Measurements from ENCODE around the gene OR10T2. TPM values are rescaled to one million over a fixed set of nuclear protein-coding genes. Genes with fewer than 3 reads are reported as not detected.
"Not testable (repeated sequence)": the region's sequence is repeated elsewhere in the genome, so short reads cannot be mapped to it uniquely, and the experiment has no call there.

The OR10T2 gene
- polyA plus RNA-seq (2013), result not detected in 2 replicates

GRCh38 chr1:158398818-158399514 is at the start of gene OR10T2:
OR10T2 (minus strand) TSS chr1:158399466; CDS start chr1:158399466, 0 bp downstream.
- Histone ChIP-seq H3K23ac (ENCODE audit: low read length) (peak within 1 kb of the TSS; percentile 98), H3K27me3 (ENCODE audit: insufficient read depth, low read length) (no peaks in the 10 kb centered on the region), H3K9me3 (ENCODE audit: insufficient read depth, low read depth, low read length) (no peaks in the 10 kb centered on the region), H3K14ac (ENCODE audit: low read length) (no peak within 1 kb of the TSS), H4K8ac (ENCODE audit: low read depth, low read length) (no peak within 1 kb of the TSS), H2BK120ac (ENCODE audit: insufficient read depth, low read length, poor library complexity) (no peak within 1 kb of the TSS), H2AFZ (ENCODE audit: insufficient read depth, low read length, poor library complexity) (no peak within 1 kb of the TSS), H2BK5ac (ENCODE audit: low read depth, low read length, poor library complexity) (no peak within 1 kb of the TSS), H4K91ac (ENCODE audit: low read depth, low read length) (no peak within 1 kb of the TSS), H2AK5ac (ENCODE audit: low read length) (no peak within 1 kb of the TSS), H3K4me1 (ENCODE audit: control insufficient read depth in 1 of 2, insufficient read depth in 2 of 2, low read length in 2 of 2) (no peaks in the 10 kb centered on the region), H3K27ac (ENCODE audit: low read depth, low read length) (no peak within 1 kb of the TSS), H3K79me2 (ENCODE audit: control insufficient read depth, insufficient read depth, low read length, poor library complexity) (no peaks in the 10 kb centered on the region), H3K18ac (ENCODE audit: low read length) (no peak within 1 kb of the TSS), H3K4me3 (ENCODE audit: low read depth, low read length) (no peak within 1 kb of the TSS), H2BK12ac (ENCODE audit: low read length) (no peak within 1 kb of the TSS), H3K9ac (ENCODE audit: low read length) (peak within 1 kb of the TSS; percentile 45), H4K12ac (ENCODE audit: low read depth, low read length) (no peak within 1 kb of the TSS), H3K79me1 (ENCODE audit: low read length) (no peaks in the 10 kb centered on the region), H3K36me3 (ENCODE audit: control insufficient read depth in 1 of 2, insufficient read depth in 2 of 2, low read length in 2 of 2) (no peaks in the 10 kb centered on the region), H3K4me2 (ENCODE audit: low read length) (no peak within 1 kb of the TSS), H3K4ac (ENCODE audit: low read depth, low read length) (no peak within 1 kb of the TSS)
- DNase-seq, result no peak
- no CpG with 5 or more reads among the region's 5 CpGs for WGBS (ENCODE audit: extremely low coverage, insufficient coverage, insufficient read length)

GRCh38 chr1:158445376-158445775 is 46.1 kb upstream of the OR10T2 start:
- H3K4me2 ChIP-seq (ENCODE audit: low read length), result no peak overlapping the region
- H3K18ac ChIP-seq (ENCODE audit: low read length), result no peak overlapping the region
- no peak overlapping the region for H3K9ac ChIP-seq (ENCODE audit: low read length)
- no peaks in the 10 kb centered on the region for H3K27me3 ChIP-seq (ENCODE audit: insufficient read depth, low read length)
- no peak overlapping the region for H3K23ac ChIP-seq (ENCODE audit: low read length)
- H3K4me3 ChIP-seq (ENCODE audit: low read depth, low read length), result no peak overlapping the region
- no peaks in the 10 kb centered on the region for H3K79me1 ChIP-seq (ENCODE audit: low read length)
- no peaks in the 10 kb centered on the region for H3K36me3 ChIP-seq (ENCODE audit: control insufficient read depth in 1 of 2, insufficient read depth in 2 of 2, low read length in 2 of 2)
- H3K79me2 ChIP-seq (ENCODE audit: control insufficient read depth, insufficient read depth, low read length, poor library complexity), result no peaks in the 10 kb centered on the region
- H4K91ac ChIP-seq (ENCODE audit: low read depth, low read length), result no peak overlapping the region
- H2AK5ac ChIP-seq (ENCODE audit: low read length), result no peak overlapping the region
- no peak overlapping the region for H2BK12ac ChIP-seq (ENCODE audit: low read length)
- H3K4ac ChIP-seq (ENCODE audit: low read depth, low read length), result no peak overlapping the region
- H2BK120ac ChIP-seq (ENCODE audit: insufficient read depth, low read length, poor library complexity), result no peak overlapping the region
- H4K8ac ChIP-seq (ENCODE audit: low read depth, low read length), result no peak overlapping the region
- H2BK5ac ChIP-seq (ENCODE audit: low read depth, low read length, poor library complexity), result no peak overlapping the region
- WGBS (ENCODE audit: extremely low coverage, insufficient coverage, insufficient read length), result no CpG with 5 or more reads among the region's 4 CpGs
- no peaks in the 10 kb centered on the region for H3K9me3 ChIP-seq (ENCODE audit: insufficient read depth, low read depth, low read length)
- no peak overlapping the region for H3K27ac ChIP-seq (ENCODE audit: low read depth, low read length)
- no peak for DNase-seq
- no peaks in the 10 kb centered on the region for H3K4me1 ChIP-seq (ENCODE audit: control insufficient read depth in 1 of 2, insufficient read depth in 2 of 2, low read length in 2 of 2)
- no peak overlapping the region for H2AFZ ChIP-seq (ENCODE audit: insufficient read depth, low read length, poor library complexity)
- no peak overlapping the region for H4K12ac ChIP-seq (ENCODE audit: low read depth, low read length)
- no peak overlapping the region for H3K14ac ChIP-seq (ENCODE audit: low read length)

DNA sequence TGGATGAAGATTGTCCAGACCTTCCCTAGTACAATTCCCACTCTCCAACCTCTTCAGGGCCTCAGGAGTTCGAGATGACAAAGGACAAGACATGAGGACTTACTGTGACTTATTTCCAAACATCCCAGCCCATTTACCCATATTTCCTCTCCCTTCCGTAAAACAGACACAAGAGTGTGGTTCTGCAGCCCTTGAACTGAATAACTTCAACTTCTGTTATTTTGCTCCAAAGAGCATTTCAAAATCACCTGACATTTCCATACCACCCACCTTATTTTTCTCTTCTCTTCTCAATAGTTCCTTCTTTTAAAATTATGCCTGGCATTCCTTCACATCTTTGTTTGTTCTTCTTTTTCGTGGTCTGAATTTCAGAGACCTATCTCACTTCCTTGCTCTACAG is 35.5 kb upstream of the OR10T2 start:
- no peak overlapping the region for H3K23ac ChIP-seq (ENCODE audit: low read length)
- no peak overlapping the region for H3K27ac ChIP-seq (ENCODE audit: low read depth, low read length)
- H3K18ac ChIP-seq (ENCODE audit: low read length), result no peak overlapping the region
- H4K12ac ChIP-seq (ENCODE audit: low read depth, low read length), result no peak overlapping the region
- no peak overlapping the region for H2AK5ac ChIP-seq (ENCODE audit: low read length)
- no peak for DNase-seq
- H3K9ac ChIP-seq (ENCODE audit: low read length), result no peak overlapping the region
- no peak overlapping the region for H3K4me3 ChIP-seq (ENCODE audit: low read depth, low read length)
- H2BK12ac ChIP-seq (ENCODE audit: low read length), result no peak overlapping the region
- no peak overlapping the region for H2AFZ ChIP-seq (ENCODE audit: insufficient read depth, low read length, poor library complexity)
- no peaks in the 10 kb centered on the region for H3K27me3 ChIP-seq (ENCODE audit: insufficient read depth, low read length)
- no peak overlapping the region for H3K4me2 ChIP-seq (ENCODE audit: low read length)
- WGBS (ENCODE audit: extremely low coverage, insufficient coverage, insufficient read length), result no CpG with 5 or more reads among the region's 3 CpGs
- no peak overlapping the region for H2BK5ac ChIP-seq (ENCODE audit: low read depth, low read length, poor library complexity)
- no peaks in the 10 kb centered on the region for H3K36me3 ChIP-seq (ENCODE audit: control insufficient read depth in 1 of 2, insufficient read depth in 2 of 2, low read length in 2 of 2)
- H3K79me2 ChIP-seq (ENCODE audit: control insufficient read depth, insufficient read depth, low read length, poor library complexity), result no peaks in the 10 kb centered on the region
- no peaks in the 10 kb centered on the region for H3K79me1 ChIP-seq (ENCODE audit: low read length)
- no peak overlapping the region for H3K4ac ChIP-seq (ENCODE audit: low read depth, low read length)
- H4K8ac ChIP-seq (ENCODE audit: low read depth, low read length), result no peak overlapping the region
- no peak overlapping the region for H4K91ac ChIP-seq (ENCODE audit: low read depth, low read length)
- no peak overlapping the region for H2BK120ac ChIP-seq (ENCODE audit: insufficient read depth, low read length, poor library complexity)
- no peak overlapping the region for H3K14ac ChIP-seq (ENCODE audit: low read length)
- H3K9me3 ChIP-seq (ENCODE audit: insufficient read depth, low read depth, low read length), result no peaks in the 10 kb centered on the region
- H3K4me1 ChIP-seq (ENCODE audit: control insufficient read depth in 1 of 2, insufficient read depth in 2 of 2, low read length in 2 of 2), result no peaks in the 10 kb centered on the region

- not testable (repeated sequence) for H4K12ac ChIP-seq (ENCODE audit: low read depth, low read length); H3K4ac ChIP-seq (ENCODE audit: low read depth, low read length); H3K4me3 ChIP-seq (ENCODE audit: low read depth, low read length); H3K9me3 ChIP-seq (ENCODE audit: insufficient read depth, low read depth, low read length); H3K79me1 ChIP-seq (ENCODE audit: low read length); H2BK5ac ChIP-seq (ENCODE audit: low read depth, low read length, poor library complexity); H3K9ac ChIP-seq (ENCODE audit: low read length); H3K23ac ChIP-seq (ENCODE audit: low read length); H2AK5ac ChIP-seq (ENCODE audit: low read length); H3K27me3 ChIP-seq (ENCODE audit: insufficient read depth, low read length); DNase-seq; H3K36me3 ChIP-seq (ENCODE audit: control insufficient read depth in 1 of 2, insufficient read depth in 2 of 2, low read length in 2 of 2); H4K91ac ChIP-seq (ENCODE audit: low read depth, low read length); H3K4me2 ChIP-seq (ENCODE audit: low read length); H2BK12ac ChIP-seq (ENCODE audit: low read length); H2BK120ac ChIP-seq (ENCODE audit: insufficient read depth, low read length, poor library complexity); H3K27ac ChIP-seq (ENCODE audit: low read depth, low read length); H3K79me2 ChIP-seq (ENCODE audit: control insufficient read depth, insufficient read depth, low read length, poor library complexity); H4K8ac ChIP-seq (ENCODE audit: low read depth, low read length); H2AFZ ChIP-seq (ENCODE audit: insufficient read depth, low read length, poor library complexity); H3K18ac ChIP-seq (ENCODE audit: low read length); H3K4me1 ChIP-seq (ENCODE audit: control insufficient read depth in 1 of 2, insufficient read depth in 2 of 2, low read length in 2 of 2); H3K14ac ChIP-seq (ENCODE audit: low read length)
- WGBS (ENCODE audit: extremely low coverage, insufficient coverage, insufficient read length), result no CpG with 5 or more reads among the region's 3 CpGs
Observed at GRCh38 chr1:158430163-158430562, 30.9 kb upstream of the OR10T2 start.
